ENCODE results near the gene ERVFRD-1. TPM values are rescaled to one million over a fixed set of nuclear protein-coding genes. Genes with fewer than 3 reads are reported as not detected.

The ERVFRD-1 gene
- total RNA-seq, 1 donor, result not detected

DNA sequence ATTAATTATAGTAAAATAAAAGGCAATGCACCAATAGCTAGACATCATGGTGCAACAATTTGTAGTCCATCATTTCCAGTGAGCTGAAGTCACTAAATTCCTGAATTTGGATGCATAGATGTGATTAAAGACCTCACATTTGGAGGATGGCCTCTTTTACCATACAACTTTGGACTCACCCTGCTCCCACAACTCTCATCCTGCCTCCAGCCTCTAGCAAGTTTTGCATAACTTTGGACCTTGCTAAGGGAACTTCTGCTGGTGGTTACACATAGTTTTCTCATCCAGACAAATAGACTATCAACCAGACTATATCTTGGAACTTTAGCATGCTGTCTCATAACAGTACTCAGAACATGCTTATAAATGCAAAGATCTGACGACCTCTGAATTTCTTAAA lies 54.7 kb downstream of the ERVFRD-1 start:
- no peak overlapping the region for H3K4me3 ChIP-seq (ENCODE audit: low read depth, low read length)
- TF ChIP-seq, protein P1, sequence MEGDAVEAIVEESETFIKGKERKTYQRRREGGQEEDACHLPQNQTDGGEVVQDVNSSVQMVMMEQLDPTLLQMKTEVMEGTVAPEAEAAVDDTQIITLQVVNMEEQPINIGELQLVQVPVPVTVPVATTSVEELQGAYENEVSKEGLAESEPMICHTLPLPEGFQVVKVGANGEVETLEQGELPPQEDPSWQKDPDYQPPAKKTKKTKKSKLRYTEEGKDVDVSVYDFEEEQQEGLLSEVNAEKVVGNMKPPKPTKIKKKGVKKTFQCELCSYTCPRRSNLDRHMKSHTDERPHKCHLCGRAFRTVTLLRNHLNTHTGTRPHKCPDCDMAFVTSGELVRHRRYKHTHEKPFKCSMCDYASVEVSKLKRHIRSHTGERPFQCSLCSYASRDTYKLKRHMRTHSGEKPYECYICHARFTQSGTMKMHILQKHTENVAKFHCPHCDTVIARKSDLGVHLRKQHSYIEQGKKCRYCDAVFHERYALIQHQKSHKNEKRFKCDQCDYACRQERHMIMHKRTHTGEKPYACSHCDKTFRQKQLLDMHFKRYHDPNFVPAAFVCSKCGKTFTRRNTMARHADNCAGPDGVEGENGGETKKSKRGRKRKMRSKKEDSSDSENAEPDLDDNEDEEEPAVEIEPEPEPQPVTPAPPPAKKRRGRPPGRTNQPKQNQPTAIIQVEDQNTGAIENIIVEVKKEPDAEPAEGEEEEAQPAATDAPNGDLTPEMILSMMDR (IDR thresholded peaks at IDR 0.05; ENCODE audit: insufficient read depth, low read length), result no peak
- DNase-seq (ENCODE audit: low read depth), result no peak

DNA sequence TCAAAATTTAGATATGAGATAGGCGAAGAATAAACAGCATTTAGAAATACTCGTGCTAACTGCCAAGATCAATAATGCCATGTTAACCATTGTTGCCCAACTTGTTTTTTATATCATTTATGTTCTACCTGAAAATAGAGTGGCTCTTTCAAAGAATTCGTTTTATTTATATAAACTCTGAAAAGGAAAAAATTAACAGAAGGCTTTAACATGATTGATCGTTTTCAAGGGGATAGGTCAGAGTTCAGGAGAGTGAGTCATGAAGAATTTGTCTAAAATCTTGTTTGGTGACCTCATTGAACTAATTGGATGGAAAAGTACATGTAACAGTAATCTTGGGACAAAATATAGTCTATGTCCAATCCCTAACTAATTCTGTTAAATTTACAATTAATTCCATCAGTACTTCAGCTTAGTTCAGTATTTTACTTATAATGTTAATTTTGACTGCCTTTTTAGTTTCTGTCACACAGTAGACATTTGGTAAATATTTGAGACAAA lies 56.3 kb downstream of the ERVFRD-1 start:
- no peak overlapping the region for H3K4me3 ChIP-seq (ENCODE audit: low read depth, low read length)
- TF ChIP-seq, protein P1 (IDR thresholded peaks at IDR 0.05; ENCODE audit: insufficient read depth, low read length), result no peak
- no peak for DNase-seq (ENCODE audit: low read depth)

GRCh38 chr6:11054722-11055121 lies 56.8 kb downstream of the ERVFRD-1 start:
- DNase-seq (ENCODE audit: low read depth), result no peak
- H3K4me3 ChIP-seq (ENCODE audit: low read depth, low read length), result no peak overlapping the region
- TF ChIP-seq, protein P1 (IDR thresholded peaks at IDR 0.05; ENCODE audit: insufficient read depth, low read length), result no peak

GRCh38 chr6:11053307-11053706 lies 58.2 kb downstream of the ERVFRD-1 start:
- H3K4me3 ChIP-seq (ENCODE audit: low read depth, low read length), result no peak overlapping the region
- DNase-seq (ENCODE audit: low read depth), result no peak
- TF ChIP-seq, protein P1 (IDR thresholded peaks at IDR 0.05; ENCODE audit: insufficient read depth, low read length), result no peak

Small RNA genes within 50 kb of the gene (small RNA-seq; reads per million reads assigned to genes)
- gene AL136139.1, result not detected

Other genes with a start within 250 kb of the ERVFRD-1 start
- not detected in 2 replicates for gene GCM2, start 229.7 kb downstream of the ERVFRD-1 start, total RNA-seq (ENCODE audit: low replicate concordance)
- gene SYCP2L, start 224.7 kb downstream of the ERVFRD-1 start, total RNA-seq (ENCODE audit: low replicate concordance), result under 0.01 TPM in 1 of 2 replicates, not detected in the other
- gene ELOVL2, start 67.4 kb downstream of the ERVFRD-1 start, total RNA-seq (ENCODE audit: low replicate concordance), result 0.16 and 0.18 TPM in 2 replicates
- gene SMIM13, start 17.9 kb downstream of the ERVFRD-1 start, total RNA-seq (ENCODE audit: low replicate concordance), result 2.3 and 8.1 TPM in 2 replicates
- gene NEDD9, start 120.9 kb upstream of the ERVFRD-1 start, total RNA-seq (ENCODE audit: low replicate concordance), result 0.33 and 0.36 TPM in 2 replicates